ENCODE results near the gene SCARF2.
"Not testable (repeated sequence)": the region's sequence is repeated elsewhere in the genome, so short reads cannot be mapped to it uniquely, and the experiment has no call there.

Gene SCARF2

DNA sequence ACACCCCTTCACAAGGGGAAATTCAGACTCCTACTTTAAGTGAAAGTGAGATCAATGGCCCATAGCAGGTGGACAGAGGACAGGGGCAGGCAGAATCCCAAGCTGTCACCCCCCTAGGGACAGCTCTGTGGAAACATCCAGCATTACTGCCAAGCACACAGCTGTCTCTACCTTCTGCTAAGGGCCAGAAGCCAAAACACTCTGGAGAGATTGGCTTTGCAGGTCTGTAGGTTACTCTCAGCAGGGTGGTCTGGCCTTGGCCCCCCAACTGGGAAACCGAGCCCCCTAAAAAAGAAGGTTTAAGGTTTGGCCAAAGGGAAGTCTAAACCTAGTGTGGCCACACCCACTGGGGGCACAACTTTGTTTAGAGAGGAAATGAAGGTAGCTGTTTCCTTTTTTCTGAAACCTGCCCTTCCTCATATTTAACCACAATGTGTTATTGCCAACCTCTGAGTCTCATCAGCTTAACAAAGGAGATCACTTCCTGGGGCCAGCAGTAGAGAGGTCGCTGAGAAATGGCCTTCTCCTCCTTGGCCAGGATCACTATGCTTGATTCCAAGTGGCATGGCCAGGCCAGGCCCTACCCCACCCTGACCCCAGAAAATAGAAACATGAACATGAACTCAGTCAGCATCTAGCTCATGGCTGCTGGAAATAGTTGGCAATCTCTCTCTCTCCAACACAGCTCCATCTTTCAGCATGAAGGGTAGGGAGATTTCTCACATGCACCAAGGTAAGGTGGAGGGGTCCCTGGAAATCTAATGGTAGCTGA, 25.9 kb upstream of the SCARF2 start:
- no peak for DNase-seq (ENCODE audit: low read depth in 3 of 3, low spot score in 1 of 3)

DNA sequence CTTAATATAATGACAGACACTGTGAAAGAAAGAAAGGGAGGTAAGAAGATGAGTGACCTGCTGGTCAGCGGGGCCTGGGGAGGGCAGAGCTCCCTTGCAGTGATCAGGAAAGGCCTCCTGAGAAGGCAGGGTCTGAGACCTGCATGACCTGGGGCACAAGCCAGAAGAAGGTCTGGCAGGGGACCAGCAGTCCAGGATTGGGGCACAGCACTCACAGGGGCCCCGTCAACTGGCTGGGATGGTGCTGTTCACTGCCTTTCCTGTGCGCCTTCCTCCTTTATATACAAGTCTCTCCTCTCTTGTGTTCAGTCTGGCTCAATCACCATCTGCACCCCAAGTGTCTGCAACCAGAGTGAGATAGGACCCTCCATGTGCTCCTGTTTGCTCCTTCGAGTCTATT, 22.2 kb upstream of the SCARF2 start:
- no peak for DNase-seq (ENCODE audit: low read depth in 3 of 3, low spot score in 1 of 3)

DNA sequence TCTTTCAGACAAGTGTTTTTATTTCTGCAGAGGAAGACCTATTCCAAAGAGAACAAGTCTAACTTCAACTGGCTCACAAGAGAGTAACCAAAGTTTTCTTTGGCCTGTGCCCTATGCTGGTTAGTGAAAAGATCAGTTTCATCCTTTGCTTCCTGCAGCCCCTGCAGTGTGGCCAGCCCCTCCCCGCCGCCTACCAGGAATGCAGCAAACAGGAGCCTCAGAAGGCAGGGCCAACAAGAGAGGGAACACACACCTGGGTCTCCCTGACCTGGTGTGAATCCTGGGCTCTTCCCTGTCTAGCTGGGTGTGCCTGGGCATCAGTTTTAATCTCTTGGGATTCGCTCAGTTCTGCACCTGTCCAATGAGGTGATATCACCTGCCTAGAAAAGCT, 21.5 kb upstream of the SCARF2 start:
- DNase-seq (ENCODE audit: low read depth in 3 of 3, low spot score in 1 of 3): no peak

DNA sequence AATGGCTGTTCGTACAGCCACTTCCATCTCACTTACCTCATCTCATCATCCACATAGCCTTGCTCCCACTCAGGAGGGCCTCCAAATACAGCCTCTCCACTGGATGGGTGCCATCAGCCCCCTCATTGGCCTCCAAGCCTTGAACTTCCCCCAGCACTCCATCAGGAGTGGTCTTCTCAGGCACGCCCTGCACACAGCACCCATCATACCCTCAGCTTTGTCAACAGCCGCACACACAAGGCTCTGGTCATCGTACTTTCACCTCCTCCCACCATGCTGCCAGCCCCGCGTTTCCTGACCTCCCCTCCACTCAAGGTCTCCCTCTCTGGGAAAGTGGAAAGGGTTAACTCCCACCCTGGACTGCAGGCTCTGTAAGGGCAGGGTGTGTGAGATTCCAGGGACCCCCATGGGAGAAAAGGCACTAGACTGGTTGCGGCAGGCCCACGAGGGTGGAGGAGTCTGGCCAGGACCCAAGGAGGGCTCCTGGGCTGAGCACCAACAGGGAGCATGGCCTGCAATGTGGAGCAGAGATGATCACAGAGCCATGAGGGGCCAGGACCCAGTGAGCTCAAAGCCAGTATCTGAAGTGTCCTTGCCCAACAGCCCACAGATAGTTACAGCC, 21.0 kb upstream of the SCARF2 start:
- no peak for DNase-seq (ENCODE audit: low read depth in 3 of 3, low spot score in 1 of 3)

DNA sequence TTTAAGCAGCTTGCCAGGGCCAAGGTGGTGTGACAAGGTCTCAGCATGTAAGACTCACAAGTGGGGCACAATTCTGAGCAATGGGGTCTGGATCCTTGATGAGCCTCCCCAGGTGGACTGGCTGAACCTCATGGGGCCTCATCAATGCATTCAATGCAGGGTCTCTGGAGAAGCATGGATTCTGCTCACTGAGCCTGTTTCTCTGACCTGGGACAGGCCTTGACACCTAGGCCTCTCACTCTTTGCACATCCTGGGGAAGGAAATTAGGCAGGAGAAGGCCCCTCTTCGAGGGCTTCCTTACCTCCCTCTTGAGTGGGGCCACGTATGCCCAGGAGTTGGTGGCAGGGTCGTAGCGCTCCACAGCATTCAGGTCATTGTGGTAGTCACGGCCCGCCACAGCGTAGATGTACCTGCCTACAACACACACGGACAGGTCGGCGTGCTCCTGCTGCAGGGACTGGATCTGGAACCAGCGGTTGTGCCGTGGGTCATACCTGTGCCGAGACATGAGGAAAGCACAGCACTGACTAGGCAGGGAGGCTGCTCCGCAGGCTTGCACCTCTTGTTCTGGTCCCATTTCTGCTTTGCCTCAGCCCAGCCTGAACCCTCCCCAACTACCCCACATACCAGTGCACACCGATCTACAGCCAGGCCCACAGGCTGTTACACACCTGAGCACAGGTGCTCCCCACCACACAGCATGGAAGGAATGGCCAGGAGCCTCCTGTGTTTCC, 20.0 kb upstream of the SCARF2 start:
- no peak for DNase-seq (ENCODE audit: low read depth in 3 of 3, low spot score in 1 of 3)

DNA sequence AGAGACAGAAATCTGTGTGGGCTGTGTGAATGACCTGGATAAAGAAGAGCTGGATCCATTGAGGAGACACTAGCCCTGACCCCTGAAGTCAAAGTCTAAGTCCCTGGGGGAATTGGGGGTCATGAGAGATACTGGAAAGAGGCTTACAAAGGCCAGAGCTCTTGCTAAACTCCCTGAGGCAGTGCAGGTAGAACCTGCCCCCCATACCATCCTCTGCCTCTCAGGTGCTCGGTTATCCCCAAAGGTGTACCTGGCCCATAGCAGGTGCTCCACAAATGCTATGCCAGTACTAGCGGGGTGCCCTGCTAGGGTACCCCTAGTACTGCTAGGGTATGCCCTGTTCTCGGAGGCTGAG, 19.1 kb upstream of the SCARF2 start:
- no peak for DNase-seq (ENCODE audit: low read depth in 3 of 3, low spot score in 1 of 3)

DNA sequence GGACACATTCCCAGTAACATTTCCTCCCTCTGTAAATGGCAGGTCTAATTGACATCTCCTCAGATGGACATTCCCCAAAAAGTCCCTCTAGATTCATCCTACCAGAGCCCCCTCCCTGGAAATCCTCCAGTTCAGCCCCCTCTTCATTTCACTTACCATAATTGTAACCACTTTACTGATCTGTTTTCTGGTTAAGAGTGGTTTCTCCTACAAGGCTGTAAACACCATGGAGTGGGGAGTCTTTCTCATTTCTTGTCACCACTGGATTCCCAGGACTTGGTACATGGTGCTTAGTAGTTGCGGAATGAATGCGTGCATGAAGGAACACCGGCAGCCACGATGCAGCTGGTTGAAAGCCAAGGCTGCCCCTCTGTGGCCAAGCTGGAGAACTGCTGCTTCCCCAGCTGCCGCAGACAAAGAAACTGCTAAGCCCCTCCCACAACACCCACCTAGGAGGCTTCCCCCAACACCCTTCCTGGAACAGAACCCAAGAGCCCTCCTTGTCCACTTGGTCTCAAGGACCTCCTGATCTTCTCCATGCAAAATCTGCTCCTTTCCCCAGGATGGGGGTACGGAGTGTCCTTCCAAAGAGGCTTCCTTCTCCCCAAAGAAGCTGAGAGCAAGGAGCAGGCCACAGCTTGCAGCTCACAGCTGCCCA, 18.6 kb upstream of the SCARF2 start:
- peak; percentile 29 to 56 (median 51) for DNase-seq (ENCODE audit: low read depth in 3 of 3, low spot score in 1 of 3)

DNA sequence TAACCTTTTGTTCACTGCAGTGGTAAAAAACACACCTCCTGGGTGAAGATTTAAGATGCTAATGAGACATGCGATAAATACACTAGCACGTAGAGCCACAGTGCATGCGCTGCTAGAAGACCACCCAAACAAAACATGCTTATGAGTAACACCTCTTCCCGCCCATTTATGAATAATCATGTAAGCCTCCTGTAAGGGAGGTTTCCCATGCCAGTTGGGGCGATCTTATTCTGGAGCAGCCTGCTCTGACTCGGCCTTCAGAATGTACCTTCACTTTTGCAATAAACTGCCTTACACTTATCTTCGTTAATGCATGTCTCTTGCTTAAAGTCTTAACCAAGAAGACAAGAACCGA, 18.1 kb upstream of the SCARF2 start:
- DNase-seq (ENCODE audit: low read depth in 3 of 3, low spot score in 1 of 3): no peak

DNA sequence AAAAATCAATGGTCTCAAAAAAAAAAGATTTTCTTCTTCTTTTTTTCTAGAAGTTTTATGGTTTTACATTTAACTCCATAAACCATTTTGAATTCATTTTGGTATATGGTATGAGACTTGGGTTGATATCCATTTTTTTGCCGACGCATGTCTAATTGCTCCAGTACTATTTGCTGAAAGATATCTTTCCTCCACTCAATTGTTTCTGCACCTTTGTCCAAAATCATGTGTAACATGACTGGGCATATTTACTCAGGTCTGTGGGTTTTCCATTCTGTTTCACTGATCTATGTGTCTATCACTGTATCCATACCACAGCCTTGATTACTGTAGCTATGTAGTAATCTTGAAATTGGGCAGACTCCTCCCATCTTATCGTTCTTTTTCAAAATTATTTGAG, 15.6 kb upstream of the SCARF2 start:
- no peak for DNase-seq (ENCODE audit: low read depth in 3 of 3, low spot score in 1 of 3)

DNA sequence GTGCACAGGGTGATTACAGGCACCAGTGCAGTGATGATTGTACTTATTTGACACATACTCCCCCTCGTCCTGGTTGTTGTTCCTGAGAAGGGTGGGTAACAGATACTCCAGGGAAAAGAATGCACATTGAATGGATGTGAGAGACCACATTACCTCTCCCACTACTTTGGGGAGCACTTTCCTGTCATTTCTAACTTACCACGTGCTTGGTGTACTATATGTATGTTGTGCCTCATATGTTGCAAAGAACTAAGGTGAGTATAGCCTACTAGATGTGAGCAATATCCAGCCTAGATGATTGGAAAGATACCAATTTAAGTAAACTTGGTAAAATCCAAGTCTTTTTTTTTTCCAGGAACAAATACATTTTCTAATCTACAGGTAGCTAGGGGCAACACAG, 14.3 kb upstream of the SCARF2 start:
- no peak for DNase-seq (ENCODE audit: low read depth in 3 of 3, low spot score in 1 of 3)

DNA sequence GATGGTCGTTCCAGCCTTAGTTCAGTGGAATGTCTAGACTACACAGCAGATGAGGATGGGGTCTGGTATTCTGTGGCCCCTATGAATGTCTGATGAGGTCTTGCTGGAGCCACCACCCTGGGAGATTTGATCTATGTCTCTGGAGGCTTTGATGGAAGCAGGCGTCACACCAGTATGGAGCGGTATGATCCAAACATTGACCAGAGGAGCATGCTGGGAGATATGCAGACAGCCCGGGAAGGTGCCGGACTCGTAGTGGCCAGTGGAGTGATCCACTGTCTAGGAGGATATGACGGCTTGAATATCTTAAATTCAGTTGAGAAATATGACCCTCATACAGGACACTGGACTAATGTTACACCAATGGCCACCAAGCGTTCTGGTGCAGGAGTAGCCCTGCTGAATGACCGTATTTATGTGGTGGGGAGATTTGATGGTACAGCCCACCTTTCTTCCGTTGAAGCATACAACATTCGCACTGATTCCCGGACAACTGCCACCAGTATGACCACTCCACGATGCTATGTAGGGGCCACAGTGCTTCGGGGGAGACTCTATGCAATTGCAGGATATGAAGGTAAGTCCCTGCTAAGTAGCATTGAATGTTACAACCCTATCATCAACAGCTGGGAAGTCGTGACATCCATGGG, 13.6 kb upstream of the SCARF2 start:
- not testable (repeated sequence) for DNase-seq (ENCODE audit: low read depth in 3 of 3, low spot score in 1 of 3)

DNA sequence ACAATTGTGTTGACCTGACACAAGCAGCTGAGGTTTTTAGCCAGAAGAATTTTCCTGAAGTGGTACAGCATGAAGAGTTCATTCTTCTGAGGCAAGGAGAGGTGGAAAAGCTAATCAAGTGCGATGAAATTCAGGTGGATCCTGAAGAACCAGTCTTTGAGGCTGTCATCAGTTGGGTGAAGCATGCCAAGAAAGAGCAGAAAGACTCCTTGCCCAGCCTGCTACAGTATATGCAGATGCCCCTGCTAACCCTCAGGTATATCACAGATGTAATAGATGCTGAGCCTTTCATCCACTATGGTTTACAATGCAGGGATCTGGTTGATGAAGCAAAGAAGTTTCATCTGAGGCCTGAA, 12.9 kb upstream of the SCARF2 start:
- no peak for DNase-seq (ENCODE audit: low read depth in 3 of 3, low spot score in 1 of 3)

DNA sequence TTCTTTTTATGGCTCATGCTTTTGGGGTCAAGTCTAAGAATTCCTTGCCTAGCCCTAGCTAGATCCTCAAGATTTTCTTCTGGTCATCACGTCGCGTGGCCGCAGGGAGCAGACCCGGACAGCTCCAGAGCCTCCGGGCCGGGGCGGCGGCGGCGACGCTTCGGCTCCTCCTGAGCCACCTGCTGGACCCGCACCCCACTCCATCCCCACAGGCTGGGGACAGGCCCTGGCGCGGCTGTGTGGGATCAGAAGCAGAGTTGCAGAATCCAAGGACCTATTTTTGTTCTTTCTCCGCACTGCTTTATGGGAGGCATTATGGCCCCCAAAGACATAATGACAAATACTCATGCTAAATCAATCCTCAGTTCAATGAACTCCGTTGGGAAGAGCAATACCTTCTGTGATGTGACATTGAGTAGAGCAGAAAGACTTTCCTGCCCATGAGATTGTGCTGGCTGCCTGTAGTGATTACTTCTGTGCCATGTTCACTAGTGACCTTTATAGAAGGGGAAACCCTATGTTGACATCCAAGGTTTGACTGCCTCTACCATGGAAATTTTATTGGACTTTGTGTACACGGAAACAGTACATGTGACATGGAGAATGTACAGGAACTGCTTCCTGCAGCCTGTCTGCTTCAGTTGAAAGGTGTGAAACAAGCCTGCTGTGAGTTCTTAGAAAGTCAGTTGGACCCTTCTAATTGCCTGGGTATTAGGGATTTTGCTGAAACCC, 12.4 kb upstream of the SCARF2 start:
- no peak for DNase-seq (ENCODE audit: low read depth in 3 of 3, low spot score in 1 of 3)

DNA sequence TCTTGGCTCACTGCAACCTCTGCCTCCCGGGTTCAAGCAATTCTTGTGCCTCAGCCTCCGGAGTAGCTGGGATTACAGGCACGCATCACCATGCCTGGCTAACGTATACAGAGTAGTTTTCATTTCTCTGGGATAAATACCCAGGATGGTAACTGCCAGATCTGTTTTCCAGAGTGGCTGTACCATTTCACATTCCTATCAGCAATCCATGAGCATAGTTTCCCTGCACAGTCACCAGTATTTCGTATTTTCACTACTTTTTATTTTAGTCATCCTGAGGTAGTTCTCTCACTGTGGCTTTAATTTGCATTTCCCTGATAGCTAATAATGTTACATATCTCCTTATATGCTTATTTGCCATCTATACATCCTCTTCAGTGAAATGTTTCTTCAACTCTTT, 11.0 kb upstream of the SCARF2 start:
- DNase-seq (ENCODE audit: low read depth in 3 of 3, low spot score in 1 of 3): no peak

DNA sequence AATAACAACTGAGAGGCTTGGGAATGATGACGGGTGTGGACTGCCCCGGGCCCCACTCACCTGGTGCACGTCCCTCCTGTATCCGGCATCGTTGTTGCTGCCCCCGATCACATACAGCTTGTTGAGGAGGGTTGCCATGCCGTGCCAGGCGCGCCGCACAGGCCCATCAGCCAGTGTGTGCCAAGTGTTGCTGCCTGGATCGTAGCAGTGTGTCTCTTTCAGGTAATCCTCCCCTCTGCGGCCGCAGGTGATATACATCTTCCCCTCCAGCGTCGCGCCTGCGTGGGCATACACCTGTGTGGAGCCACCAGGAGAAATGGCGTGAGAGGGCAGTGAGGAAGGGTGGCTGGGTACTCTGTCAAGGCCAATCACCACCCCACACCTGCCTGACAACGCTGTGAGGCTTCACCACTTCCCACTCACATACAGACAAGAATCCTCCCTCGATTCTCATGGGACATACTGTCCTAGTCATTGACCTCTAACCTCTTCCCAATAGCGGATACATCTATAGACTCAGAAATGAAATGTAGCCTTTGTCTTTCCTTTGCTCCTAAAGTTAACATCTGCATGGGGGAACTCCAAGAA, 8.9 kb upstream of the SCARF2 start:
- DNase-seq (ENCODE audit: low read depth in 3 of 3, low spot score in 1 of 3): no peak

DNA sequence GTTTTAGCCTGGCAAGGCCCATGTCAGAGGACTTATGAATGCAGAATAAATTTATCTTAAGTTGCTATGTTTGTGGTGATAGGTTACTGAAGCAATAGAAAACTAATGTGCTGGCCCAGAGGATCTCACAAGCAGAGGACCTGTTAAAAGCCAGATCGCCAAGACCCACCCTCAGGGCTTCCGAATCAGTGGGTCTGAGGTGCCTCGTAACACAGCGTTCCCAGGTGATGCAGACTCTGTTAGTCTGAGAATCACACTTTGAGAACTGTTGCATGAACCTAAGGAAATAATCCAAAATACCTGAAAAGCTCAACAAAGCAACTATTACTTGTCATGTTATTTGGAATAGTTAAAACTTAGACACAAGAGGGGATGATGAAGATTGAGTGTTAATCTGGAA, 6.7 kb upstream of the SCARF2 start:
- no peak for DNase-seq (ENCODE audit: low read depth in 3 of 3, low spot score in 1 of 3)

DNA sequence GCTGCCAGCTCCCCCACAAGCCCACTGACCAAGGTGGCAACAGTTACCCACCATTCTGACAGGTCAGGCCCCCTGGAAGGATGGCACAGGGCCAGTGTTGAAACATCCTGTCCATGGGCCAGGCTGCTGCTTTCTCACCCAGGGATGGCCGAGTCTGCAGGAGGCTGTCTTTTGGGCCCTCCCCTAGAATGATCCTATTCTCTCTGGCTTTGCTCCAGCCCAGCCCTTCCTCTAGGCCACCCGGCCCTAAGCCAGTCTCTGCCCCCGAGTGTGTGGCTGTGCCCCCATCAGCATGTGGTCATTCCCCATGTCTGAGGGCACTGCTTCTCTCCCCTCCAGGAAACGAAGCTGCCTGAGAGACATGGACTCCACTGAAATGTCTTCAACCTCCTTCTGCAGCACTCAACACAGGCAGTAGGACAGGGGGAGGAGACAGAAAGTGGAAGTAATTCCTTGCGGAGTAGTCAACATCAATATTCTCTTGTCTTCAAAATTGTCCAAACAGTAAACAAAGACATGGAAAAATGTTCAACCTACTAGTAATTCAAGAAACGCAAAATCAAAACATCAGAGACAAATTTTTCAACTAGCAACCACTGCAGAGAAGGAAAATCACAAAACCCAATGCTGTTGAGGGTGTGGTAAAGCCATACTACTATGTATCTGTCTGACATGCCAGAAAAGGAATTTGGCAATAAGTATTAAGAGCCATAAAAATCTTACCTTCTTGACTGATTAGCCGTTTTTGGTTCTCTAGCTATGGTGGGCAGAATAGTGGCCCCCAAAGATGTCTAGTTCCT, 5.1 kb upstream of the SCARF2 start:
- DNase-seq (ENCODE audit: low read depth in 3 of 3, low spot score in 1 of 3): no peak

DNA sequence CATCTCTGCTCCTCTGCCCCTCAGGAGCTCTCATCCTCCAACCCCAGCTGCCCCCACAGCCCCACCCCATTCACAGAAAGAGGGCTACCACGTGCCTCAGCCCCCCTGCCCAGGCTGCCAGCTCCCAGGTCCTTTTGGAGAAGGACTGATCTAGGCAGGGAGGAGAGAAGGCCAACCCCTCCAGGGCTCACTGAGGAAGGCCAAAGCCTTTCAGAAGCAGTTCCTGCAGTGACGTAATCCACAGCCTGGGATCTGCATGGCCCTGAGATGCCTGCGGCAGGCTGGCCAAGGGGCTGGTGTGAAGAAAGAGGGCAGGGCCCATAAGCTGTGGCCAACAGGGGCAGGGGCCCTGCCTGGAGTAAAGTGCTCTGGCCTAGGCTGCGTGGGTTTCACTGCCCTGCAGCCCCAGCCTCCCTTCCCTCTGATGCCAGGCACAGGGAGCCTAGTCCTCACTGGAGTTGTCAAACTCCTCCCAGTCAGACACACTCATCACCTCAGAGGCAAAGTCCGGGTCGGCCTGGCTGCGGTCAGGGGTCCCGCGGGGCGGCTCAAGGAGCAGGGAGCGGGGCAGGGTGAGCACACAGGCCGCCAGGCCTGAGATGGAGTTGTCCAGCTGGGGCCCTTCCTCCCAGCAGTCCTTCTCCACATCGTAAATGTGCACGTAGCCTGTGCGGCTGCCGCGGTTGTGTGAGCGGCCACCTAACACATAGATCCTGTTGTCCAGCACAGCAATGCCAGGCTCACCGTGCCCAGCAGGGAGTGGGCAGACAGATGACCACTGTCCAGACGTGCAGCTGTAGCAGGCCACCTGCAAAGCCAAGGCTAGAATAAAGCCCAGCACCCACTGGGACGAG, 4.2 kb upstream of the SCARF2 start:
- no peak for DNase-seq (ENCODE audit: low read depth in 3 of 3, low spot score in 1 of 3)
